GM19452 (cell line): ENCODE results near the gene APBA3.

Source experiments
- ATAC-seq: cut with Tn5 transposase; IDR thresholded peaks from one replicate; pipeline ENCODE4 v1.9.1; 2021; ENCODE audit not compliant: unreplicated experiment

Gene APBA3

GRCh38 chr19:3751236-3751635, 10.3 kb downstream of the APBA3 start:
- ATAC-seq = no peak

GRCh38 chr19:3750211-3750610, 11.3 kb downstream of the APBA3 start:
- no peak for ATAC-seq

GRCh38 chr19:3748965-3749364, 12.5 kb downstream of the APBA3 start:
- ATAC-seq = no peak

GRCh38 chr19:3746371-3747056, 15.0 kb downstream of the APBA3 start:
- ATAC-seq = no peak

GRCh38 chr19:3745363-3746045, 16.0 kb downstream of the APBA3 start:
- ATAC-seq = no peak

GRCh38 chr19:3743486-3743885, 18.0 kb downstream of the APBA3 start:
- no peak for ATAC-seq

- ATAC-seq = no peak
Measured at GRCh38 chr19:3740431-3740830, 21.1 kb downstream of the APBA3 start.

GRCh38 chr19:3738477-3739220, 22.8 kb downstream of the APBA3 start:
- ATAC-seq = no peak

- ATAC-seq = no peak
Measured at GRCh38 chr19:3737487-3738205, 23.8 kb downstream of the APBA3 start.

- ATAC-seq = no peak
Measured at GRCh38 chr19:3736106-3736724, 25.3 kb downstream of the APBA3 start.

GRCh38 chr19:3734310-3734600, 27.2 kb downstream of the APBA3 start:
- ATAC-seq = no peak

- no peak for ATAC-seq
Measured at GRCh38 chr19:3733549-3734309, 27.8 kb downstream of the APBA3 start.

- no peak for ATAC-seq
Measured at GRCh38 chr19:3732108-3732507, 29.4 kb downstream of the APBA3 start.

- ATAC-seq = no peak
Measured at GRCh38 chr19:3730457-3730958, 31.0 kb downstream of the APBA3 start.

- ATAC-seq = no peak
Measured at GRCh38 chr19:3725640-3726310, 35.7 kb downstream of the APBA3 start.

GRCh38 chr19:3725121-3725520, 36.4 kb downstream of the APBA3 start:
- ATAC-seq = no peak

- ATAC-seq = no peak
Measured at GRCh38 chr19:3723883-3724282, 37.6 kb downstream of the APBA3 start.

GRCh38 chr19:3723110-3723488, 38.4 kb downstream of the APBA3 start:
- no peak for ATAC-seq

- no peak for ATAC-seq
Measured at GRCh38 chr19:3722443-3723109, 38.9 kb downstream of the APBA3 start.
